ENCODE results near the gene TAS2R20.

The TAS2R20 gene

GRCh38 chr12:11026118-11026517 lies 28.0 kb upstream of the TAS2R20 start:
- no peak overlapping the region for H3K4me3 ChIP-seq
- H3K9me3 ChIP-seq, result no peaks in the 10 kb centered on the region
- DNase-seq, result no peak
- peaks cover 0 to 2% (median 0%) of the 10 kb centered on the region in 3 donors for H3K36me3 ChIP-seq
- H3K27me3 ChIP-seq, result no peaks in the 10 kb centered on the region
- TF ChIP-seq CTCF (IDR thresholded peaks at IDR 0.05), result no peak
- intact Hi-C loops (cut with DNase I; ENCODE audit: low total_unique reads), result no loop called here
- no peak overlapping the region for H3K27ac ChIP-seq
- no peaks in the 10 kb centered on the region for H3K4me1 ChIP-seq

- Histone ChIP-seq H3K27ac (no peak overlapping the region), H3K27me3 (no peaks in the 10 kb centered on the region), H3K4me1 (no peaks in the 10 kb centered on the region), H3K4me3 (no peak overlapping the region), H3K9me3 (no peaks in the 10 kb centered on the region), H3K36me3 (peaks cover 0 to 2% (median 0%) of the 10 kb centered on the region in 3 donors)
- intact Hi-C loops (cut with DNase I; ENCODE audit: low total_unique reads), result no loop called here
- DNase-seq, result no peak
- no peak for TF ChIP-seq CTCF (IDR thresholded peaks at IDR 0.05)
Measured at GRCh38 chr12:11023387-11023786, 25.3 kb upstream of the TAS2R20 start.

- H3K4me3 ChIP-seq, result no peak within 1 kb of the TSS
- intact Hi-C loops (cut with DNase I; ENCODE audit: low total_unique reads), result no loop called here
- DNase-seq, result no peak
- H3K27ac ChIP-seq, result no peak within 1 kb of the TSS
- H3K4me1 ChIP-seq, result no peaks in the 10 kb centered on the region
- TF ChIP-seq CTCF (IDR thresholded peaks at IDR 0.05), result no peak
- no peaks in the 10 kb centered on the region for H3K27me3 ChIP-seq
- peaks cover 0 to 2% (median 0%) of the 10 kb centered on the region in 3 donors for H3K36me3 ChIP-seq
- H3K9me3 ChIP-seq, result no peaks in the 10 kb centered on the region
Measured at GRCh38 chr12:11022520-11022919, 24.4 kb upstream of the TAS2R20 start, which contains the start of gene TAS2R19. Gene TAS2R19 (minus strand): TSS chr12:11022620. CDS start chr12:11022571, 49 bp downstream.

GRCh38 chr12:11016937-11017336 lies 18.8 kb upstream of the TAS2R20 start:
- H3K27ac ChIP-seq, result no peak overlapping the region
- intact Hi-C loops (cut with DNase I; ENCODE audit: low total_unique reads), result no loop called here
- no peak overlapping the region for H3K4me3 ChIP-seq
- H3K36me3 ChIP-seq, result no peaks in the 10 kb centered on the region
- no peaks in the 10 kb centered on the region for H3K27me3 ChIP-seq
- TF ChIP-seq CTCF (IDR thresholded peaks at IDR 0.05), result no peak
- no peaks in the 10 kb centered on the region for H3K9me3 ChIP-seq
- DNase-seq, result no peak
- H3K4me1 ChIP-seq, result no peaks in the 10 kb centered on the region

GRCh38 chr12:11015775-11016430 lies 17.8 kb upstream of the TAS2R20 start:
- Histone ChIP-seq H3K36me3 (no peaks in the 10 kb centered on the region), H3K27ac (no peak overlapping the region), H3K27me3 (no peaks in the 10 kb centered on the region), H3K4me1 (no peaks in the 10 kb centered on the region), H3K9me3 (no peaks in the 10 kb centered on the region), H3K4me3 (no peak overlapping the region)
- intact Hi-C loops (cut with DNase I; ENCODE audit: low total_unique reads), result no loop called here
- TF ChIP-seq CTCF (IDR thresholded peaks at IDR 0.05), result no peak
- DNase-seq, result no peak

Data from tibial artery (tissue), 4 donors.